C1 segment of cervical spinal cord (tissue), 14 donors: ENCODE measurements around the gene RBP3.

Source experiments
- DNase-seq, 14 donors: peaks; one replicate each; lab custom pipeline; 2025; lab: John Stamatoyannopoulos, UW

The RBP3 gene

DNA sequence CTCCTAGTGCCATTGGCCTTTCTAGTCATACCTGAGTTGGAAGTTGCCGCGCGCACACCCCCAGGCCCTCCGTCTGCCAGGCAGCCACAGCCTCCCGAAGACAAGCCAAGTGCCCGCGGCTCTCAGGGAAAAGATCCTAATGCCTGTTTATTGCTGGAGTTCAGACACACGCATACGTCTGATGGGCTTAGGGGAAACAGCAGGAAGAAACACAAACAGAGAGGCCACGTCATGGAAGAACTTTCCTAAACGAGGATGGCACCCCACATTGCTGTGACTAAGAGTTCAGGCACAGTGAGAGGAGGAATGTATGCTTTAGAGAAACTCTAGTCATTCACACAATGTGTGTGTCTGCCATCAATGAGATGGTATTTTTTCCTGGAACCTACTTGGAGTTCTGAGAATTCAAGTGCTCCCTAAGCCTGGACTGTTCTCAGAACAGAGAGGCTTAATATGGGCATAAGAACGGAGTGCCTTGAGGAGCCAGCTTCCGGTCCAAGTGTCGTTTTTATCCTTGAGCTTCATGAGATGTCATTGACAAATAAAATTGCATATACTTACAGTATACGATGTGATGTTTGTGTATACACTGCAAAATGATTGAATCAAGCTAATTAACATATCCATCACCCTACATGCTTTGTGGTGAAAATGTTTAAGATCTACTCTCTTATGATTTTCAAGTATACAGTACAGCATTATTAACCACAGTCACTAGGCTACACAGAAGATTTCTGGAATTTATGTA is 11.6 kb upstream of the RBP3 start:
- DNase-seq = no peak

DNA sequence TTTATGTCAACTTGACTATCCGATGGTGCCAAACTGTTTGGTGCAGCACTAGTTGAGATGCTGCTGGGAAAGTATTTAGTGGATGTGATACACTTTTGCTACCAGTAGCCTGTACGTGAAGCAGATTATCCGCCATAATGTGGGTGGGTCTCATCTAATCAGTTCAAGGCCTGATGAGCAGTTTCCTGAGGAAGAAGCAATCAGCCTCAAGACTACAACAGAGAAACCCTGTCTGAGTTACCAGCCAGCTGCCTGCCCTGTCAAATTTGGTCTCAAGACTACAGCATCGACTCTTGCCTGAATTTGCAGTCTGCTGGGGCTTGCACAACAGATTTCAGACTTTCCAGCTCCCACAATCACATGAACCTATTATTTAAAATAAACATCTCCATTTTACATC is 10.9 kb upstream of the RBP3 start:
- no peak for DNase-seq

DNA sequence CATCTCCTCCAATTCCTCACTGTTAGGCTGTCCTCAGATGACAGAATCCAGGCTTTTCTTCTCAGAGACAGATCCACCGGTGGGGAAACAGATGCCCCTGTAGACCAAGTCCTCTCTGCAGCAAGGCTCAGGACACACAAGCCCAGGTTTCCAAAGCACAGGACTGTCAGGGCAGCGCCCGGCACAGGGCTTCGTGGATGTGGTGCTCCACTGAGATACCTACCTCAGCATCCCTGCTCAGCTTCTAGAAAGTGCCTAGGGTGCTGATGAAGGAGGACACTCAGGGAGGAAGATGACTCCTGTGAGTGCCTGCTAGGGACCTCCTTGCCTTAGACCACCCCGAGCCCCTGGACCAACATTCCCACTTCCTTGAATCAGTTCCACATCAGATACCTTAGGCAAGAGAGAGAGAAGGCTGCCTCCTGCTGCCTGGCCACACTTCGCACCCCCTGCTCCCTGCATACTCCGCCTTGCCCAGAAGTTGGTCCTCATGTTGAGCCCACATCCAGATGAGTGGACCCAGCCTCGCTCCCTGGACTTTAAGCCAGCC is 8.9 kb upstream of the RBP3 start:
- no peak for DNase-seq

DNA sequence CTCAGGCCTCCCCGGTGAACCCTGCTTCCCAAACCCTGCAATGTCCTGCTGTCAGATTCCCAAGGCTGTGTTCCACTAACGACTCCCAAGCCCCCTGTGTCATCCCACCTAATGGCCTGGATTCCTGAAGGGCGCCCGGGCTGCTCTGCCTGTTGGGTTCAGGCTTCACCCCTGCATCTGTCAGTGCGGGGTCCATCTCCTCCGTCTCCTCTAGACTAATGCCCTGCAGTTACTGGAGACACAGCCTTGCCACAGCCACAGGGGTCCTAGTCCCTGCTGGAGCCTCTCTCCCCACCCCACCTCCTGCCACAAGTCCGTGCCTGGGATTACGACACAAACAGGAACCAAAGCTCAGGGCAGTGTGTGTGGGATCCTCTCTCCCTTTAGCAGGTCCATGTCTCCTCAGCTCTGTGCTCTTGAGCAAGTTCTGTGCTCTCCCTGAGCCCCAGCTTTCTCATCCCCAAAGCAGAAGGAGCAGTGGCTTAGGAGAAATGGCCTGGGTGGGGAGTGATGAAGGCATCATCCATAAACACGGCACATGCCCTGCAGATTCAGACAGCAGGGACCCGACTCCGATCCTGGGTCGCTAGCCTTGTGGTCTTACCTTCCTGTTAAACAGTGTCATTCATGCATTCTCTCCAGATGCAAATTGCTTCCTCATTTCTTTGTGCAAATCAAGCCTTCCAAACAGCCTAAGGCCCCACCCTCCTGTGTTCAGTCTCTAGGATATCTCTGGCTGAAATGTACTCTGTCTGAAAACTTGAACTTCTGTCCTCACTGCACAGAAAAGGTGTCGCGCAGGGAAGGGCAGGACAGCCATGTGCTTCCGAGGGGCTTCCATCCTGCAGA is 8.2 kb upstream of the RBP3 start:
- DNase-seq = no peak

DNA sequence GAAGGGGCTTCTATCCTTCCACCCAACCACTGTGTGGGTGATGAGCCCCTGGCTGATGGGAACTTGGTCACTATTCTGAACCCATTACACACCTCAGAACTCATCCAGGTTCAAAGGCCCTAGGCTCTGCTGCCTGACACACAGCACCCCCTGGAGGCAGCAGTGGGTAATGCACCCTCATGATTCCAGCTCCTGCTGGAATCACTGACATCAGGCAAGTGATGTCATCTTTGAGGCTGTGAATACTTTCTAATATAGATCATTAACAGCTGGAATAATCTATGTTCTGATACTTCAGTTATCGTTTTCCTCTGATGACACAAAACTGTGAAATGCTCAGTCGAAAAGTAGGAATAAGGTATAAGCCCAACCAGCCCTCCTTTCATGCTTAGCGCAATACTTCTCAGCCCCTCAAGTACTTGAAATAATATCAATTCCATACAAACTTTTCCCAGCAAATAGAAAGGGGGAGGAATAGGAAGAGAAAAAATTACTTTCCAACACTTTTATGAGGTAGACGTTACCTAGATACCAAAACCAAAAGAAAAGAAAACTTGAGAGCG is 7.5 kb upstream of the RBP3 start:
- DNase-seq = peak in 4 of 14 donors; percentile 4 to 41 (median 18)

DNA sequence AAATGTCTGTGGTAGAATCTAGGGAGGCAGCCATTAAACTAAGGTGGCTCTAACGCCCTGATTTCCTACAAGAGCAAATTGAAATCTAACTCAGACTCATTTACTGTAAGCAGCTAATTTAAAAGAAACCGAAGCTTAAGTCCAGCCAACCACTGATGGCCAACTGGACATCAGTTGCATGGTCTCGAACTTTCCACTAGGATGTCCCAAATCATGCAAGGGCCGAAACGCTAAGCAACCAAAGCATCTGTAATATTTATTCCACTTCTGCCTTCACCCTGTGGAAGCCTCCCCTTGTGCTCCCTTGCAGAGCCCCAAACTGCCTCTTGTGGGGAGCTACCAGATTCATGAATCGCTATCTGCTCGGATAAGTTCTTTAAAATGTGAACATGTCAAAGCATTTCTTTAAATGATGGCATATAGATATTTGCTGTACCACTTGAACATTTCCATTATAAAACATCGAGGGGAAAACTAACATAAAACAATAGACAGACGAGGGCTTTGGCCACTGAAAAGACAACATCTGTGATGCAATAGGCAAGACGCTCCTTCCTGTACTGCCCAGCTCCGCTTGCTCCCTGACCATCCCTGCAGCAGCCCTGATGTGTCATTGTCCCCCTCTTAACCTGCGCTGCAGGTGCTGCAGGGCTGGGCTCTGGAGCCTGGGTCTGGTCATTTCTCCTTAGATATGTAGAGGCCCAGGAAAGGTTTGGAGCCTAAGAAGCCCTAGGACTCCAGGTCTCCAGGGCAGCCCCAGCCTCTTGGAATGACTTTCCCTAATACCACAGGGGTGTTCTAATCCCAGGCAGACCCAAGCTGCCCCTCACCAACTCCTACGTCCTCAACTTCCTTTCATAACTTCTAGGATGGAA is 2.9 kb upstream of the RBP3 start:
- DNase-seq = no peak

DNA sequence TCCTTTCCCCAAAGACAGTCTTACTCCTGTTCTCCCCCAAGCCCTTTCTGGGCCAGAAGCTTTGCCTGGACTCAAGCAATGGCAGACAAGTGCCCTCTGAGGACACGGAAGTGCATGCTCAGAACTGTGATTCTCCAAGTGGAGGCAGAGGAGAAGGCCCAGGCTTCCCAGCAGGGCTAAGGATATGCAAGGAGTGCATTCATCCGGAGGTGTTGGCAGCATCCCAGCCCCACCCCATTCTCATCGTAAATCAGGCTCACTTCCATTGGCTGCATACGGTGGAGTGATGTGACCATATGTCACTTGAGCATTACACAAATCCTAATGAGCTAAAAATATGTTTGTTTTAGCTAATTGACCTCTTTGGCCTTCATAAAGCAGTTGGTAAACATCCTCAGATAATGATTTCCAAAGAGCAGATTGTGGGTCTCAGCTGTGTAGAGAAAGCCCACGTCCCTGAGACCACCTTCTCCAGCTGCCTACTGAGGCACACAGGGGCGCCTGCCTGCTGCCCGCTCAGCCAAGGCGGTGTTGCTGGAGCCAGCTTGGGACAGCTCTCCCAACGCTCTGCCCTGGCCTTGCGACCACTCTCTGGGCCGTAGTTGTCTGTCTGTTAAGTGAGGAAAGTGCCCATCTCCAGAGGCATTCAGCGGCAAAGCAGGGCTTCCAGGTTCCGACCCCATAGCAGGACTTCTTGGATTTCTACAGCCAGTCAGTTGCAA is 1.4 kb upstream of the RBP3 start:
- peak in 1 of 14 donors; percentile 74 for DNase-seq

DNA sequence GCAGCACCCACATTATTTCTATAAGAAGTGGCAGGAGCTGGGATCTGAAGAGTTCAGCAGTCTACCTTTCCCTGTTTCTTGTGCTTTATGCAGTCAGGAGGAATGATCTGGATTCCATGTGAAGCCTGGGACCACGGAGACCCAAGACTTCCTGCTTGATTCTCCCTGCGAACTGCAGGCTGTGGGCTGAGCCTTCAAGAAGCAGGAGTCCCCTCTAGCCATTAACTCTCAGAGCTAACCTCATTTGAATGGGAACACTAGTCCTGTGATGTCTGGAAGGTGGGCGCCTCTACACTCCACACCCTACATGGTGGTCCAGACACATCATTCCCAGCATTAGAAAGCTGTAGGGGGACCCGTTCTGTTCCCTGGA is 874 bp upstream of the RBP3 start:
- peak in 1 of 14 donors; percentile 20 for DNase-seq

DNA sequence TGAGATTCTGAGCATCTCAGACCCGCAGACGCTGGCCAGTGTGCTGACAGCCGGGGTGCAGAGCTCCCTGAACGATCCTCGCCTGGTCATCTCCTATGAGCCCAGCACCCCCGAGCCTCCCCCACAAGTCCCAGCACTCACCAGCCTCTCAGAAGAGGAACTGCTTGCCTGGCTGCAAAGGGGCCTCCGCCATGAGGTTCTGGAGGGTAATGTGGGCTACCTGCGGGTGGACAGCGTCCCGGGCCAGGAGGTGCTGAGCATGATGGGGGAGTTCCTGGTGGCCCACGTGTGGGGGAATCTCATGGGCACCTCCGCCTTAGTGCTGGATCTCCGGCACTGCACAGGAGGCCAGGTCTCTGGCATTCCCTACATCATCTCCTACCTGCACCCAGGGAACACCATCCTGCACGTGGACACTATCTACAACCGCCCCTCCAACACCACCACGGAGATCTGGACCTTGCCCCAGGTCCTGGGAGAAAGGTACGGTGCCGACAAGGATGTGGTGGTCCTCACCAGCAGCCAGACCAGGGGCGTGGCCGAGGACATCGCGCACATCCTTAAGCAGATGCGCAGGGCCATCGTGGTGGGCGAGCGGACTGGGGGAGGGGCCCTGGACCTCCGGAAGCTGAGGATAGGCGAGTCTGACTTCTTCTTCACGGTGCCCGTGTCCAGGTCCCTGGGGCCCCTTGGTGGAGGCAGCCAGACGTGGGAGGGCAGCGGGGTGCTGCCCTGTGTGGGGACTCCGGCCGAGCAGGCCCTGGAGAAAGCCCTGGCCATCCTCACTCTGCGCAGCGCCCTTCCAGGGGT is 703 bp downstream of the RBP3 start:
- DNase-seq = no peak

DNA sequence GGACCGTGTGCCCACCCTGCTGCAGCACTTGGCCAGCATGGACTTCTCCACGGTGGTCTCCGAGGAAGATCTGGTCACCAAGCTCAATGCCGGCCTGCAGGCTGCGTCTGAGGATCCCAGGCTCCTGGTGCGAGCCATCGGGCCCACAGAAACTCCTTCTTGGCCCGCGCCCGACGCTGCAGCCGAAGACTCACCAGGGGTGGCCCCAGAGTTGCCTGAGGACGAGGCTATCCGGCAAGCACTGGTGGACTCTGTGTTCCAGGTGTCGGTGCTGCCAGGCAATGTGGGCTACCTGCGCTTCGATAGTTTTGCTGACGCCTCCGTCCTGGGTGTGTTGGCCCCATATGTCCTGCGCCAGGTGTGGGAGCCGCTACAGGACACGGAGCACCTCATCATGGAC is 1.4 kb downstream of the RBP3 start:
- no peak for DNase-seq

DNA sequence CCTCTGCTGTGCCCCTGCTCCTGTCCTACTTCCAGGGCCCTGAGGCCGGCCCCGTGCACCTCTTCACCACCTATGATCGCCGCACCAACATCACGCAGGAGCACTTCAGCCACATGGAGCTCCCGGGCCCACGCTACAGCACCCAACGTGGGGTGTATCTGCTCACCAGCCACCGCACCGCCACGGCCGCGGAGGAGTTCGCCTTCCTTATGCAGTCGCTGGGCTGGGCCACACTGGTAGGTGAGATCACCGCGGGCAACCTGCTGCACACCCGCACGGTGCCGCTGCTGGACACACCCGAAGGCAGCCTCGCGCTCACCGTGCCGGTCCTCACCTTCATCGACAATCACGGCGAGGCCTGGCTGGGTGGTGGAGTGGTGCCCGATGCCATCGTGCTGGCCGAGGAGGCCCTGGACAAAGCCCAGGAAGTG is 1.8 kb downstream of the RBP3 start:
- DNase-seq = no peak

DNA sequence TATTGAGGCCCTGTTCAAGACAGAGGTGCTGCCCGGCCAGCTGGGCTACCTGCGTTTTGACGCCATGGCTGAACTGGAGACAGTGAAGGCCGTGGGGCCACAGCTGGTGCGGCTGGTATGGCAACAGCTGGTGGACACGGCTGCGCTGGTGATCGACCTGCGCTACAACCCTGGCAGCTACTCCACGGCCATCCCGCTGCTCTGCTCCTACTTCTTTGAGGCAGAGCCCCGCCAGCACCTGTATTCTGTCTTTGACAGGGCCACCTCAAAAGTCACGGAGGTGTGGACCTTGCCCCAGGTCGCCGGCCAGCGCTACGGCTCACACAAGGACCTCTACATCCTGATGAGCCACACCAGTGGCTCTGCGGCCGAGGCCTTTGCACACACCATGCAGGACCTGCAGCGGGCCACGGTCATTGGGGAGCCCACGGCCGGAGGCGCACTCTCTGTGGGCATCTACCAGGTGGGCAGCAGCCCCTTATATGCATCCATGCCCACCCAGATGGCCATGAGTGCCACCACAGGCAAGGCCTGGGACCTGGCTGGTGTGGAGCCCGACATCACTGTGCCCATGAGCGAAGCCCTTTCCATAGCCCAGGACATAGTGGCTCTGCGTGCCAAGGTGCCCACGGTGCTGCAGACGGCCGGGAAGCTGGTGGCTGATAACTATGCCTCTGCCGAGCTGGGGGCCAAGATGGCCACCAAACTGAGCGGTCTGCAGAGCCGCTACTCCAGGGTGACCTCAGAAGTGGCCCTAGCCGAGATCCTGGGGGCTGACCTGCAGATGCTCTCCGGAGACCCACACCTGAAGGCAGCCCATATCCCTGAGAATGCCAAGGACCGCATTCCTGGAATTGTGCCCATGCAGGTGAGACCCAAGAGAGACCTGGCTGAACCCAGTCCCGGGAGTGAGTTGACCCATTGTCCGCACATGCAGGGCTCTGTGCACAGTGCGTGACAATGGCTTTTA is 2.8 kb downstream of the RBP3 start:
- no peak for DNase-seq

DNA sequence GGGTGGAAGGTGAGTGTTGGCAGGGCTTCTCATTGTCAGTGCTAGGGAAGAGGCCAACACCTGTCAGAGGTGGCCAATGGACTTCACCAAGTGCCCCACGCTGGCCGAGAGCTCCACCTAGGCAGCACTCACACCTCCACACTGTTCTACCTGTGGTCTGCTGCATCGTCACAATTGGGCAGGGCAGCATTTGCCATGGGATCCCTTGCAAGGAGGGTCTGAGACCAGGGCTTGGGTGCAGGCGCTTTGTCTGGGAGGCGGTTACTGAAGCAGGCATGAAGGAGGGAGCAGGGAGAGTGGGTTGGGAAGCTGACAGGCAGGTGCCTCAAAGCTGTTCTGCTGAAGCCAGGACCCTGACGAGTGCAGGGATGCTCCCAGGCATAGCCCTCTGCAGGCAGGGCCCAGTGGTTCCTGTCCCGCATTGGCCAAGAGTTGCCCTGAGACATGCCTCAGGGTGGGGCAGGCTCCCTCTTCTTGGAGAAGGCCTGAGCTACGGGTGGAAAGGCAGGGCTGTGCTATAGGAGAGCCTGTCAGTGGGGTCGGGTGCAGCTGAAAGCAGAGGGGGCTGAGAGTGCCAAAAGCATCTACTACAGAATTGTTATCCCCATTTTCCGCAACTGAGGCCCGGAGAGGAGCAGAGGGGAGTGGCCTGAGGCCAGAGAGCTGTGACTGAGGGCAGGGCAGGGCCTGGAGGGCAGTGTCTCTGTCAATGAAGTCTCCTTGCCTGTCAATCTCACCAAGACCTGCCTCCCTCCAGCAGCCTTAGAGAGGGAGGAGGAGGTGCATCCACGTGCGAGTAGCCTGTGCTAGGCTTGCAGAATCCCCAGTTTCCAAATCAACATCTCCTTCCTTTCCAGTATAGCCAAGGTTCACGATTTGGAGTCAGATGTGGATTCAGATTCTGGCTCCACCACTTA is 4.0 kb downstream of the RBP3 start:
- no peak for DNase-seq

DNA sequence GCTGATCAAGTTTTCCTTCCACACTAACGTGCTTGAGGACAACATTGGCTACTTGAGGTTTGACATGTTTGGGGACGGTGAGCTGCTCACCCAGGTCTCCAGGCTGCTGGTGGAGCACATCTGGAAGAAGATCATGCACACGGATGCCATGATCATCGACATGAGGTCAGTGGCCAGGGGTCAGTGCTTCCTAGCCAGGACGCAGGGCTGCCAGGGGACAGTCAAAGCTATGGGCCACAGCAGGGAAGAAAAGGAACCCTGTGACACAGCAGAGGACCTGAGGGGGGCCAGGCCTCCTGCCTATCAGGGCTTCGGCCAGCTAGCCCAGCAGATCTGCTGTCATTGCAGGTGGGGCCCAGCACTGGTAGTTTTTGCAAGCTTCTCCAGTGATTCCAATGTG is 5.2 kb downstream of the RBP3 start:
- no peak for DNase-seq

DNA sequence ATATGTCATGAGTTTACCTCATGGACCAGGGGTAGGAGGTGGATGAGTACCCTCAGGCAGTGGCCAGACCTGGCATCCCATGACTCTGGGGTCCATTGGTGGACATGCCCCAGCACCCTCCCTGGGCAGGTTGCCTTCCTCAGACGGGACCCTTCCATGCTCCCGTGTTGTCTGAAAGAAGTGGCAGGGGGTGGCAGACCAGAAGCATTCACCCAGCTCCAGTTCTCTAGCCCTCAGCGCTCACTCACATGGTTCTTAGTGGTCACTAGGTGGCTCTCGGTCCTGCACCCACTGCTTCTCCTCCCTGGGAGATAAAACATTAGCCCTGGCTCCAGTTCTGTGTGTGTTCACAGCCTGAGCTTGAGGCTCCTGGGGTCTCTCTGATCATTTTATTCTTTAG is 6.0 kb downstream of the RBP3 start:
- no peak for DNase-seq

DNA sequence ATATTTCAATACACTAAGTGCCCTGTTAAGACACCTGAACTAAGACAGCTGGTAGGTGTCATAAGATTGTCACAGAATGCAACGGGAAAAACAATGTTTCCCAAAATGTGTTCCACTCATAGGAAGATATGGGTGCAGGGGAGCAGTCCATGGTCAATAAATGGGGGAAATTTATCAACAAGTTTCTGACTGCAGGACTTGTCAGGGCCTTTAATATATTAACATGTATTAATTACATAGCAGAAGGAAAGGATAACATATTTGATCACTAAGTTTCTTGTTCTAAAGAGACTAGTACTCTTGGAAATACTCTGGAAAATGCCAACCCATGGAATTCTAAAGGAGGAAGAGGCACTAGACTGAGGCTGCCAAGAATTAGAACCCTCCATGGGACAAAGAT is 6.7 kb downstream of the RBP3 start:
- DNase-seq = no peak

DNA sequence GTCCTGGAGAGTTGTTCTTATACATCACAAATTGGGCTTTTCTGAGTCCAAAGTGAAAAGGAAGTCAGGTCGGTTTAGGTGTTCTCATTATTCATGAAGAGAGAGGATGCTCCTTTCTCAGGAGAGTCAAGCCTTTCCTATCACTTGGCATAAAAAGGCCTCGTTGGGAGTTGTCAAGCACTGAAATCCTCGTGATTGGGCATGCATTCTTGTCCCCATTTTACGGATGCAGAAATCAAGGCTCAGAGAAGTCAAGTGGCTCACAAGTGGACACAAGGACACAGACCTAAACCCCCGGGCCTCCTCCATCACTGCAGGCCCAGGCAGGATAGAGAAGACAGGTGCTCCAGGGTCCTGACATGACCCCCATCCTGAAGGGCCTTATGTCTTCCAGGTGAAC is 8.5 kb downstream of the RBP3 start:
- DNase-seq = no peak

DNA sequence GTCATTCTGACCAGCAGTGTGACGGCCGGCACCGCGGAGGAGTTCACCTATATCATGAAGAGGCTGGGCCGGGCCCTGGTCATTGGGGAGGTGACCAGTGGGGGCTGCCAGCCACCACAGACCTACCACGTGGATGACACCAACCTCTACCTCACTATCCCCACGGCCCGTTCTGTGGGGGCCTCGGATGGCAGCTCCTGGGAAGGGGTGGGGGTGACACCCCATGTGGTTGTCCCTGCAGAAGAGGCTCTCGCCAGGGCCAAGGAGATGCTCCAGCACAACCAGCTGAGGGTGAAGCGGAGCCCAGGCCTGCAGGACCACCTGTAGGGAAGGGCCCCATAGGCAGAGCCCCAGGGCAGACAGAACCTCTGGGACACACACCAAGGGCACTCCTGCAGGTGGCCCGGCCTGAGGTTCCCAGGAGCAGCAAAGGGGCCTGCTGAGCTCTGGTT is 9.0 kb downstream of the RBP3 start:
- no peak for DNase-seq
